GM12891 (cell line): ENCODE measurements around the gene LRRC56.
A peak's percentile ranks its signal among the peaks of the same experiment; 100 is the strongest.

Experiments used
- DNase-seq: peaks from one replicate; pipeline ENCODE4 v3.0.0; 2011; ENCODE audit warnings: low spot score; ENCODE audit not compliant: insufficient read length
- FAIRE-seq: peaks from 2 replicates; lab custom pipeline; 2011; peaks lifted over from hg19 to GRCh38; lab: Jason Lieb, UNC
- PAX5 ChIP-seq: IDR thresholded peaks from 2 replicates; pipeline ENCODE4 v1.6.1; 2011; ENCODE audit warnings: low read length, moderate library complexity, mild to moderate bottlenecking; ENCODE audit not compliant: insufficient read depth, severe bottlenecking
- POLR2A ChIP-seq: IDR thresholded peaks from 2 replicates; pipeline ENCODE4 v1.6.1; 2011; ENCODE audit warnings: low read depth, low read length, control low read depth
- POLR2AphosphoS5 ChIP-seq: IDR thresholded peaks from 2 replicates; pipeline ENCODE4 v1.6.1; 2011; ENCODE audit warnings: low read depth, low read length, control low read depth
- POU2F2 ChIP-seq: IDR thresholded peaks from 2 replicates; pipeline ENCODE4 v1.6.1; 2011; ENCODE audit warnings: low read depth, mild to moderate bottlenecking, control low read depth, low read length, moderate library complexity
- SPI1 ChIP-seq: IDR thresholded peaks from 2 replicates; pipeline ENCODE4 v1.6.1; 2011; ENCODE audit warnings: low read depth, low read length, control low read depth
- TAF1 ChIP-seq: IDR thresholded peaks from 2 replicates; pipeline ENCODE4 v1.6.1; 2011; ENCODE audit warnings: low read depth, low read length, control low read depth

The LRRC56 gene

GRCh38 chr11:491358-491757 is 46.0 kb upstream of the LRRC56 start:
- TF ChIP-seq TAF1 (no peak), PAX5 (no peak), POLR2A (no peak), POLR2AphosphoS5 (no peak), SPI1 (no peak), POU2F2 (no peak)
- DNase-seq (peak; percentile 9), FAIRE-seq (no peak)

GRCh38 chr11:492427-493226 is 44.7 kb upstream of the LRRC56 start:
- FAIRE-seq (no peak), DNase-seq (peak; percentile 31)
- TF ChIP-seq TAF1 (no peak), POLR2A (no peak), PAX5 (no peak), SPI1 (no peak), POLR2AphosphoS5 (no peak), POU2F2 (no peak)

GRCh38 chr11:494761-495536 is 42.4 kb upstream of the LRRC56 start:
- DNase-seq (peak; percentile 12), FAIRE-seq (no peak)
- no peak for TF ChIP-seq POLR2AphosphoS5
- TF ChIP-seq POU2F2: no peak
- TF ChIP-seq POLR2A: no peak
- no peak for TF ChIP-seq SPI1
- no peak for TF ChIP-seq TAF1

GRCh38 chr11:495537-495931 is 41.8 kb upstream of the LRRC56 start:
- FAIRE-seq: no peak
- TF ChIP-seq POLR2A: no peak
- TF ChIP-seq TAF1: no peak
- no peak for TF ChIP-seq POU2F2
- no peak for TF ChIP-seq SPI1
- TF ChIP-seq POLR2AphosphoS5: no peak
- no peak for TF ChIP-seq PAX5
- DNase-seq: peak; percentile 10

- TF ChIP-seq PAX5 (no peak), POLR2A (peak; percentile 50), POLR2AphosphoS5 (peak; percentile 66)
- DNase-seq: no peak
- FAIRE-seq: peak; percentile 76
These were observed 40.3 kb upstream of the LRRC56 start for GRCh38 chr11:496834-497564.

GRCh38 chr11:497565-498296 is 39.6 kb upstream of the LRRC56 start:
- peak; percentile 9 for DNase-seq
- FAIRE-seq: peak; percentile 90
- TF ChIP-seq PAX5 (no peak), POLR2AphosphoS5 (peak; percentile 36; the same call in 1 of the 2 replicates)

GRCh38 chr11:498297-499181 is 38.8 kb upstream of the LRRC56 start:
- TF ChIP-seq TAF1 (no peak), SPI1 (no peak)
- DNase-seq (peak; percentile 8), FAIRE-seq (no peak)

- no peak for DNase-seq
- TF ChIP-seq TAF1 (no peak), PAX5 (no peak), SPI1 (no peak), POLR2A (no peak), POU2F2 (no peak), POLR2AphosphoS5 (no peak)
- no peak for FAIRE-seq
These were observed 37.9 kb upstream of the LRRC56 start for GRCh38 chr11:499201-500076.
